Ecto neural progenitor cell (in vitro differentiated cells): Measurements from ENCODE around the gene UFD1.

Experiments
- DNase-seq: peaks from one replicate; pipeline ENCODE4 v3.0.0-alpha.2; 2018; ENCODE audit warnings: low spot score

The UFD1 gene

GRCh38 chr22:19495562-19496323 lies 16.8 kb upstream of the UFD1 start:
- no peak for DNase-seq

DNA sequence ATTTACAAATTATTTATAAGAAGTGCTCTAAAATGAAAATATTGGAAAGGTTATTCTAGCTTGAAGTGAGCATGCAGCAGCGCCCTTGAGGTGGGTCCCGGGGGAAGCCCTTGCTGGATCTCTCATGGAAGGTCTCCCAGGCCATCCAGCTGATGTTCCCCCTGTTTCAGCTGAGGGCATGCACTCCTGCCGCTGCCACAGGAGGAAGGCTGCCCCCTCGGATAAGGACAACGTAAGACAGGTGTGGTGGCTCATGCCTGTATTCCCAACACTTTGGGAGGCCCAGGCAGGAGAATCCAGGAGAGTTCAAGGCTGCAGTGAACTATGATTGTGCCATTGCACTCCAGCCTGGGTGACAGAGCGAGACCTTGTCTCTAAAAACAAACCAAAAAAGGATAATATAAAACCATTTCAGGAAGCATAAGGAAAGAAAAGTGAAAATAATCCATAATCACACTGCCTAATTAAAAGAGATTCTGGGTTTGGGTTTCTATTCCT lies 15.7 kb upstream of the UFD1 start:
- DNase-seq = no peak

DNA sequence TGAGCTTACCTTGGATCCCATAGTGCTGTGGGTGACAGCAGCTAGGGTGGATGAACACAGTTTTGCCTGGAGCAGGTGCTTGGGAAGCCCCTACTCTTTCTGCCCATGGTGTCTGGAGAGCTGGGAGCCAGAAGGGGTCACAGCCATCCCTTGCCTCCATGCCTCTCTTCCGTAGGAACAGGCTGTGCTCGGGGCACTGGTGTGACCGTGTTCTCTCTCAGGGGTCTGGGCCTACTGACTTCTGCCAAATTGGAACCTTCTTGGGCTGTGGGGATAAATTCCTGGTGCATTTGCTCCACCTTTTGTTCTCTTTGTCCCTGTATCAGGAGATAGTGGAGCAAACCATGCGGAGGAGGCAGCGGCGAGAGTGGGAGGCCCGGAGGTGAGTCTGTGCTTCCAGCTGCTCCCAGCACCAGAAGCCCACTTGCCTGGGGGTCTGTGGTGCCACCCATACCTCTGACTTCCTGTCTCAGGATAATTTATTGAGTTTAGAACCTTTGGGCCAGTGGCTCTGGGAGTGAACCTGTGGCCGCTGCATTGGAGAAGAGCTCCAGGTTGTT lies 15.1 kb upstream of the UFD1 start:
- no peak for DNase-seq

DNA sequence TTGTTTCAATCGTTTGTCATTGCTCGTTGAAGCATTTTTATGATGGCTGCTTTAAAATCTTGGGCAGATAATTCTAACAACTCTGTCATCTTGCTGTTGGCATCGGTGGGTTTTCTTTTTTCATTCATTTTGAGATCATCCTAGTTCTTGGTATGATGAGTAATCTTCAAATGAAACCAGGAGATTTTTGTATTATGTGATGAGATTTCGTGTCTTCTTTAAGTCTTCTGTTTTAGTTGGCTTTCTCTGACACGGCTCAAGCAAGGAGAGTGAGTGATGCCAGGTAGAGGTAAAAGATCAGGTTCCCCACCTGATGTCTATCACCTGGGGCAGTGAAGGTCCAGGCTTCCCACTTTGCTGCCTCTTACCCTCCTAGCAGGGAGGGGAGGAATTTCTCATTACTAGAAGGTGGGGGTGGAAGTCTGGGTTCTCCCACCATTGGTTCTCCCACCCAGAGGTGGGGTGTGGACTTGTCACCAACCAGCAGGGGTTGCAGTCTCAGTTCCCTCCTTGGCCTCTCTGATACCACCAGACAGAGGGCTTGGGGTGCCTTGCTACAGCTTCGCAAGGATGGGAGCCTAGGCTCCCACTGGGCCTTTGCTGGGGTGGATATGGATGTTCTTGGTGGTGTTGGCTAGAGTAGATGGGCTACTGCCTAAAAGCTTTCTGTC lies 13.6 kb upstream of the UFD1 start:
- DNase-seq = no peak

DNA sequence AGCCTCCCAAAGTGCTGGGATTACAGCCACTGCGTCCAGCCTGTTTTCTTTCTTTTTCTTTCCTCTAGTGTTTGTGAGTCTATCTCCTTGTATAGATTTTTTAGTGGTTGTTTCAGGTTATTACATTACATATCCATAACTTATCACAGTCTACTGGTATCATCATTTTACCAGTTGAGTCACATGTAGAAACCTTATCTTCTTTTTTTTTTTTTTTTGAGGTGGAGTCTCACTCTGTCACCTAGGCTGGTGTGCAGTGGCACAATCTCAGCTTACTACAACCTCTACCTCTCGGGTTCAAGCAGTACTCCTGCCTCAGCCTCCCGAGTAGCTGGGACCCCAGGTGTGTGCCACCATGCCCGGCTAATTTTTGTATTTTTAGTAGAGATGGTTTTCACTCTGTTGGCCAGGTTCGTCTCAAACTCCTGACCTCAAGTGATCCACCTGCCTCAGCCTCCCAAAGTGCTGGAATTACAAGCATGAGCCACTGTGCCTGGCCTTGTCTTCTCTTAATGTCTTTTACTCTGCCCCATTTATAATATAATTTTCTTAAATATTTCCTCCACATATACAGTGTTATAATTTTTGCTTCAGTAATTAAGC lies 11.7 kb upstream of the UFD1 start:
- DNase-seq = no peak

DNA sequence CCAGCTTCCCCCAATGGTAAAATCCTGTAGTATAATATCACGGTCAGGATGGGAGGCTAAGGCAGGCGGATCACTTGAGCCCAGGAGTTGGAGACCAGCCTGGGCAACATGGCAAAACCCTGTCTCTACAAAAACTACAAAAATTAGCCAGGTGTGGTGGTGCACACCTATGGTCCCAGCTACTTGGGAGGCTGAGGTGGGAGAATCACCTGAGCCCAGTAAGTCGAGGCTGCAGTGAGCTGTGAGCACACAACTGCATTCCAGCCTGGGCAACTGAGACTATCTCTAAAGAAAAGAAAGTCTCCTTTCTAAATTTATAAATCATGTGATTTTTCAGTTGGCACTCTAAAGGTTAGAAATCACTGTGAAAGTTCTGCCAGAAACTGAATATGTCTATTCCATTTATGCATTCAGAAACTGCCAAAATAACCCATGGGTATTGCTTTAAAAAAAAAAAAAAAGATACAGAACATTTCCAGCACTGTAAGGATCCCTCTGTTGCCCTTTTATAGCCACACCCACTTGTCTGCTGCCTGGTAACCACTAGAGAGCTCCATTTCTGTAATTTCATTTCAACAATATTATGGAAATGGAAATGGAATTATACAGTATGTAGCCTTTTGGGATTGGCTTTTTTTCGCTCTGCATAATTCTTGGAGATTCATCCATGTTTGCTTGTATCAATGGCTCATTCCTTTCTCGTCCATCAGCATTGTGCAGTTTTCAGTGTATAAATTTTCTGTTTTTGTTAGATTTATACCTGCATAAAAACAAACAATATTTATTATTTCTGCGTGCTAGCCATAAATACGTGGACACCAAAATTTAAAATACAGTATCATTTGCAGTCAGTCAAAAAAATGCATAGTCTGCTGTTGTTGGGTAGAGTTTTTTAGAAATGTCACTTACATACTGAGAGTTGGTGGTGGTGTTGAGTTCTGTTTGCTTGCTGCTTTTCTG lies 10.2 kb upstream of the UFD1 start:
- DNase-seq = no peak

GRCh38 chr22:19488285-19488684 lies 9.3 kb upstream of the UFD1 start:
- DNase-seq = no peak

- no peak for DNase-seq
Measured at GRCh38 chr22:19483481-19484244, 4.7 kb upstream of the UFD1 start.

DNA sequence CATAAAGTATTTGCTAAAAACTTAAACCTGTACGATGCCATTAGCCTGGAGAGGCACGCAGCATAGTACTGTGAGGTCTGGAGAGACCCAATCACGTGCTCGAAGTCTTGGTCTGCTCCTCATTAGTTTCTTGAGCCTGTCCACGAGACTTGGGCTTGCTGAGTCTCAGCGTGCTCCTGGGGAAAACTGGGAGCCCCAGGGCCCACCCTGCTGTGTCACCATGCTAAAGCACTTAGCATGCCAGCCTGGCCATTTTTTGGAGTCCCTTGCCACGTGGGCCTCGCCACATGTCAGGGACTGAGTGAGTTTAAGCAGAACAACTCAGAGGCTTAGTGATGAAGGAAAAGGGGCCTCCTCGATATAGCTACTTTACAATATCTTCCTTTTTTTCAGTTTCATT lies 3.3 kb upstream of the UFD1 start:
- no peak for DNase-seq

GRCh38 chr22:19480789-19481188 lies 1.8 kb upstream of the UFD1 start:
- no peak for DNase-seq

DNA sequence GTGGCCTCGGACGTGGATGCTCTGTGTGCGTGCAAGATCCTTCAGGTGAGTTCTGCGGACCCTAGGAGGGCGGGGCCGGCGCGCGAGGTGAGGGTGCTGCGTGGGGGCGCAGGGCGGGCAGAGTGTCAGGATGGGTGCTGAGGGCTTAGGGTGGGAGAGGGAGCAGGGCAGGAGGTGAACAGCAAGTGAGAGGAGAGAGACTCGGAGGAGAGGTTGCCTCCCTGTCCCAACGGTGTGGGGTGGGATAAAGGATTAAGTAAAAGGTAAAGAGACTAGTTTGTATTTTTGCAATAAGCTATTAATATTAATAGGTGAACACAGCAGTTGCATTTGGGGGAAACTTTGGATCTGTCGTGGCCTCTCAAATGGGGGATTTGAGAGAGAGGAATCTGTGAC lies 1.2 kb upstream of the UFD1 start:
- no peak for DNase-seq

- peak; percentile 96 for DNase-seq
Measured at GRCh38 chr22:19479355-19480172, 571 bp upstream of the UFD1 start, which contains the start of gene CDC45. CDC45 (plus strand) TSS chr22:19479920; CDS start chr22:19479969, 49 bp downstream.

DNA sequence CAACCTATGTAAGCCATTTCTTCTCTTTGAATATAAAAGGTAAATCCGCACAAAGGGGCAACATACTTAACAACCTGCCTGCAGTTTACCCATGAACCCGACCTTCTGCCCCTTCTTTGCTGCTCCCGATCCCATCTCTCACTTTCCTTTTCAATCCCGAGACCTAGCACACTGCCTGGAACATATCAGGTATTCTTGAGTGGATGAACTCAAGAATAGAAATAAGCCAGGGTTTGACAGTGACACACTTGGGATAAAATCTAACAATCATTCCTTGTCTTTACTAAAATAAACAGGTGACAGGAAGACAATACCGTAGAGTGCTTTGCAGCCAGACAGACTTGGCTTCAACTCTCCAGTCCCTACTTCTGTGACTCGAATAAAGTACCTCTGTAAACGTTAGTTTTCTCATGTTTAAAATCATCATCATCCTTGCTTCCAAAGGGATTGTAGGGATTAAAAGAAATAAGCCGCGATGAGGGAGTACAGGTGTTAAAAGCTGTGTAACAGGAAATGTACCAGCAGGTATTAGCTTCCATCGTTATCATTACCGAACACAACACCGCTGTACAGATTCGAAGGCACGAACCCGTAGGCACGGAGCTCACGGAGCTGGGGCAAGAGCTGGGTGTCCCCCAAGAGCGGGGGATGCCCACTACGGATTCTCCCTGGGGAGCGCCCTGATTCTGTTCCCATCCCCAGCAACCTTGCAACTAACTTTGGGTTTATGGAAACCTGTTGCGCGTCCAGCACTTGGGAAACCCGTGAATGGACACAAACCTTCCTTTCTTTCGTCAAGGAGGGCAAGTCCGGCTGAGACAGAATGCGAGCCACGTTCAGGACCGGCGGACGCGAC lies 720 bp downstream of the UFD1 start:
- DNase-seq = no peak

GRCh38 chr22:19477321-19478044 lies 1.5 kb downstream of the UFD1 start:
- DNase-seq = no peak

DNA sequence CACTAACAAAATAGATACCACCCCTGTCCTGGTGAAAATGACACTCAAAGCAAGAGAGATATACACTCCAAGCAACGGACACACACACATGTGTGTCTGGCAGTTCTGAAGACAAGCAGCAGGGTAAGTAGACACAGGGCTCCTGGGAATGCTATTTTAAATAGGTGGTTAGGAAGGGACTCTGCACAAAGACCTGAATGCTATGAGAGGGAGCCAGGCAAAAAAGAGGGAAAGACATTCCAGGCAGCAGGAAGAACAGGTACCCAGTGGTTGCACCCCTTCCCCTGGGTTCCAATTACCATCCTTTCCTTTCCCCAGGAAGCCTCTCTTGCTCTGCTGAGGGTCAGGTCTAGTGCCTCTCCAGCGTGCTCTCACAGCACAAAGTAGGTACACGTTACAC lies 3.0 kb downstream of the UFD1 start:
- no peak for DNase-seq

GRCh38 chr22:19473578-19473977 lies 5.4 kb downstream of the UFD1 start:
- no peak for DNase-seq

- DNase-seq = no peak
Measured at GRCh38 chr22:19472233-19472632, 6.8 kb downstream of the UFD1 start.

GRCh38 chr22:19471572-19471971 lies 7.4 kb downstream of the UFD1 start:
- DNase-seq = no peak
